Fibroblast of gingiva (primary cell): ENCODE measurements around the gene PPARA.
"Not testable (repeated sequence)": the region's sequence is repeated elsewhere in the genome, so short reads cannot be mapped to it uniquely, and the experiment has no call there.

Experiments
- DNase-seq: peaks from one replicate; pipeline ENCODE4 v3.0.0-alpha.2; 2011; ENCODE audit warnings: low read depth

The PPARA gene

GRCh38 chr22:46169628-46170027 lies 19.3 kb downstream of the PPARA start:
- no peak for DNase-seq

GRCh38 chr22:46171940-46172339 lies 21.6 kb downstream of the PPARA start:
- peak; percentile 83 for DNase-seq

DNA sequence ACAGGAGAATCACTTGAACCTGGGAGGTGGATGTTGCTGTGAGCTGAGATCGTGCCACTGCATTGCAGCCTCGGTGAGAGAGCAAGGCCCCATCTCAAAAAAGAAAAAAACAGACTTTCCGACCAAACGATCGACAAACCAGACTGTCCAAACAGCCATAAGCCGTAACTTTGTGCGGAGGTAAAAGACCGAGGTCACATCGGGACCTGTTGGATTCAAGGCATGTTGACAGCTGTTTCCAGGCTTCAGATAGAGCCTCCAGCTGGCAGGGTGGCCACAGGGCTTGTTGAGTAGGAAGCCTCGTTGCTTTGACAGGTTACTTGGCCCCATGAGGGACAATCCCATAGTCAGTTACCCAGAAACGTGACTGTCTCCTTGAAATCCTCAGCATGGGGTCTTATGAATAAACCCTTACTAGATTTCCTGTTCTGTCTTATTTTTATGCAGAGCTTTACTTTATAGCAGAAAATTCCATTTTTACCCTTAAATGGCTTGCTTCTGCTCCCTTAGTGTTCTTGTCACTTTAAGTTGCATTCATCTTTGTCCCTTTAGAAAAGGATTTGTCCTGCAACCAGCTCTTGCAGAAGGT lies 22.3 kb downstream of the PPARA start:
- DNase-seq = no peak

DNA sequence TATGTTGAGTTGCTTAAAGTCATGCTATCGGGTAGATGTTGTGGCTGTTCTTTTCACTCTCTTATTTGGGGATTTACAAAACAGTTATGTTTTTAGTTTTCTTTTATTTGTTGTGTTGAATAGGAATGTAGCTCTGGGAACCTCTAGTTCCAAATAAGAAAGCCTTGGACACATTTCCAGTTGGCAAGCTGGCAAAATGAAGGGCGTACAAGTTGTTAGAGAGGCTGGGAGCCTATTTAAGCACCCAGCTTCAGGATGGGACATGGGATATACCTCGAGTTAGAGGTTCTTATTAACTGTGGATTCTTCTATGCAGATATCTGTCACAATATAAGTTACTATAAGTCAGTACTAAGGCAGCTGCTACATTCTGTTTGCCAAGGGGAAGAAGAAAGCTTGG lies 22.8 kb downstream of the PPARA start:
- DNase-seq = peak; percentile 27

DNA sequence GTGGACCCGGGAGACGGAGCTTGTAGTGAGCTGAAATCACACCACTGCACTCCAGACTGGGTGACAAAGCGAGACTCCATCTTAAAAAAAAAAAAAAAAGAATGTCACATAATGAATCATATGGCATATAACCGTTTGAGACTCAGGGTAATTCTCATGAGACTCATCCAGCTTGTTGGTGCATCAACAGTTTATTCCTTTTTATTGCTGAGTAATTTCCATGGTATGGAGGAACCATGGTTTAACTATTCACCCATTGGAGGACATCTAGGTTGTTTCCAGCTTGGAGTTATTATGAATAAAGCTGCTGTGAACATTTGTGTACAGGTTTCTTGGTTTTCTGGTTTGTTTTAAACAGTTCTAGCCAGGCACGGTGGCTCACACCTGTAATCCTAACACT lies 25.3 kb downstream of the PPARA start:
- peak; percentile 57 for DNase-seq

GRCh38 chr22:46176508-46177003 lies 26.2 kb downstream of the PPARA start:
- no peak for DNase-seq

GRCh38 chr22:46178755-46179505 lies 28.6 kb downstream of the PPARA start:
- DNase-seq = no peak

DNA sequence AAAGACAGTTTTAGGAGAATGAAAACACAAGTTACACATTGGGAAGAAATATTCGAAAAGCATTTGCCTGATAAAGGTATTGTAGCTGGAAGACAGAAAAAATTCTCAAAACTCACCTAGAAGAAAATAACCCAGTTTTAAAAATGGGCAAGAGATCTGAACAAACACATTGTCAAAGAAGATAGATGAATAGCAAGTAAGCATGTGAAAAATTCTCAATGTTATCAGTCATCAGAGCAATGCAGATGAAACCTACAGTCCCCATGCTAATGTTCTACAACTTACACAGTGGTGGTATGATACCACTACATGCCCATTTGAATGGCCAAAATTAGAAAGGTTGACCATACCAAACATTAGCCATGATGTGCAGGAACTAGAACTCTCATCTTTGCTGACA lies 29.4 kb downstream of the PPARA start:
- no peak for DNase-seq

DNA sequence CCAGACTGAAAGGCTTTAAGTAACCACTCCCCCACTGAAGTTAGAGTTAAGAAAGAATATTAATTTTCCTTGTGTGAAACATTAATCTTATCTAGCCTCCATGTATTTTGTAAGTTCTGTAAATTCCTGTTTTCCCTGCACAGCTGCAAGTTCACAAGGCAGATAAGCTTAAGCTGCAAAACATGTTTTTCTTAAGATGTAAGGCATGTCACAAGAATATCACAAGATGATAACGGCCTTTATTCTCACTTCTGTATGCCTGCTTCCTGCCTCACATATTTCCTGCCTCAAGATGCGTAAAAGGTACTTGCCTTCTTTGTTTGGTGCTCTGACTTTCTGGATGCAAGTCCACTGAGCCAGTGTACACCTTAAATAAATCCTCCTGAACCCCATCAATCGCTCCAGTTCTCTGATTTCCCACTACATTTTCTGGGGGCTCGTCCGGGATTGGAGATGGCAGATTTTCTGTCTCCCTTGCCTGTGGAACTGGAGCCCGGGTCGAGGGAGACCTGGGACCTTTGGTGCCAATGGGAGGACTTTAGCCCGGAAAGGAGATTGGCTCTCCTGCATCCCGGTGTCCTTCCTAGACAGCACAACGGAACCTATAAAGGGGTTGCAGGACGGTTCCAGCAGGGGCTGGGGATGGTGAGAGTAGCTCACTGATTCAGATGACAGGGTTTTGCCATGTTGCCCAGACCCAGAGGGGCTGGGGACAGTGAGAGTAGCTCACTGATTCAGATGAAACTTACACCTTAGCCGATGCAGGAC lies 30.2 kb downstream of the PPARA start:
- no peak for DNase-seq

DNA sequence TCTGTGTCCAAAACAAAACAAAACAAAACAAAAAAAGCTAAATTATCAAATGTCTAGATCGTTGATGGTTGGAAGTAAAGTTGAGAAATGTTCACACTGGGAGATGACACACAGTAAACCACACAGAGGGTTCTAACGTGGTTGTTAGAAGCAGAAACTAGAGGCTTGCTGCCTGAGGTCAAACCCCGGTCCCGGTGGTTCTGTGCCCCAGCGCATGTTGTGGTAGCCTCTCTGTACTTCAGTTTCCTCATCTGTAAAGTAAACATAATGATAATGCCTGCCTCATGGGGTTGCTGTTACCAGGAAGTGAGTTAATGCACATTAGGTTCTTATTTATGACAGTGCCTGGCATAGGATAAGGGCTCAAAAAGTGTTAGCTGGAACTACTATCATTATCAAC lies 33.4 kb downstream of the PPARA start:
- no peak for DNase-seq

DNA sequence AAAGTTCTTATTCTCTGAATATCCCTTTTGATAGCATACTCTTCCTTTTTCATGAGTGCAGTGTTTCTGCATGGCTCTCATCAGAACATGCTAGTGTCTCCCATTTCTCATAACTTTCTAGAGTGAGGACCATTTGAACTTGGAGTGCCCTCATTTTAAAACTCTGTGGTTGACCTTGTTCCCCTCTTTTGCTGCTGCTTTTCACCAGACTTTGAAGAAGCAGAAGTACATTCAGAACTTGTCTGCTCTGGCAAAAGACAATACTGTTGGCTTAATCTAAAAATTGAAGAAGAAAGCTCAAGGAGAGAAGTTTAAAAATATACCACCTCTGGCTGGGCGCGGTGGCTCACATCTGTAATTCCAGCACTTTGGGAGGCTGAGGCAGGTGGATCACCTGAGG lies 35.0 kb downstream of the PPARA start:
- DNase-seq = no peak

GRCh38 chr22:46187862-46188261 lies 37.5 kb downstream of the PPARA start:
- DNase-seq = no peak

DNA sequence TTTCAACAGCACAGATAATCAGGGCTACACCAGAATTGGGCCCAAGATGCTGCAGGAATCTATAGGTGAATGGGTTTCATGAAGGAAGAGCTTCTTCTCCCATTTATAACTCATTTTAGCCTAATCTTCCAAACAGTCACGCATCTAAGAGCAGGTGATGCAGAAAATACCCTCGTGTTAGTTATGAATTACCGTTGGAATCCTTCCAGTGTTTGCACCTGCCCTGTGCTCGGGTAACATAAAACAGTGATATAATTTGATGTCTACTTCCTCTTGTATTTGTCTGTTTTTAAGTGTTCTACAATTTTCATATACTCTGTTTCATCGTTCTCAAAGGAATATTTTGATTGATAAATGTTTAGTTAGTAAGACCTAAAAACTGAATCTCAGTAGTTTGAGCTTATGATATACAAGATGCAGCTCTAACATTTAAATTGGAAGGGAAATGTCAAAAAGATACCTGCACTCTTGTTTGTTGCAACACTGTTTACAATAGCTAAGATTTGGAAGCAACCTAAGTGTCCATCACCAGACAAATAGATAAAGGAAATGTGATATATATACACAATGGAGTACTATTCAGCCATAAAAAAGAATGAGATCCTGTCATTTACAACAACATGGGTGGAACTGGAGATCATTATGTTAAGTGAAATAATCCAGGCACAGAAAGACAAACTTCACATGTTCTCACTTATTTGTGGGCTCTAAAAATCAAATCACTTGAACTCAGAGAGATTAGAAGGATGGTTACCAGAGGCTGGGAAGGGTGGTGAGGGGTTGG lies 42.1 kb downstream of the PPARA start:
- no peak for DNase-seq

GRCh38 chr22:46193898-46194310 lies 43.6 kb downstream of the PPARA start:
- DNase-seq = peak; percentile 33

- DNase-seq = peak; percentile 45
Measured at GRCh38 chr22:46195487-46196165, 45.3 kb downstream of the PPARA start.

DNA sequence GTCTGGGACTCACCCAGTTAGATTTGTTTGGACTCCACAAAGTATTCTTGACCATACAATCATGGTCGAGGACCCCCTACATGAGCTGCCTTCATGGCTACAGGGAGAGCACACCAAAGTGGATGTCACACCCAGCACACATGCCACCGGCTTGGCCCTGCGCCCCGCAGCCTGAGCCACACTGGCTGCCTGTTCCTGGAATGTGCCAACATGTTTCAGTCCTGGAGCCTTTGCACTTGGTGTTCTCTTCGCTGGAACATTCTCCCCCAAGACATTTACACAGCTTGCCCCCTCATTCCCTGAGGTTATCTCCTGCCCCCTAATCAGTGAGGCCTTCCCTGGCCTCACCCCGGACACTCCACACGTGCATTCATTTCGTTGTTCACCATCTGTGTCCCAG lies 46.0 kb downstream of the PPARA start:
- DNase-seq = no peak

GRCh38 chr22:46198274-46198673 lies 47.9 kb downstream of the PPARA start:
- no peak for DNase-seq

DNA sequence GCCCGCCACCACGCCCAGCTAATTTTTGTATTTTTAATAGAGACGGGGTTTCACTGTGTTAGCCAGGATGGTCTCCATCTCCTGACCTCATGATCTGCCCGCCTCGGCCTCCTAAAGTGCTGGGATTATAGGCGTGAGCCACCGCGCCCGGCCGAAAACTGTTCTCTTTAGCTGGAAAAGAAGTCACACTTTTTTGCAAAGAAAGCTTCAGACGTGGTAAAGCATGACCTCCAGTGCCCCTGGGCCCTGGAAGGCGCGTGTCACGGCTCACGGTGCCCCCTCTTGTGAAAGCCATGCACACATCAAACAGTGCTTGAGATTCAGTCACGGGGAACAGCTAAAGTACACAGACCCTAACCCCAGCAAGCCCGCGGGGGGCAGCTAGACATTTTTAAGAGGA lies 48.5 kb downstream of the PPARA start:
- not testable (repeated sequence) for DNase-seq

GRCh38 chr22:46201059-46201757 lies 50.9 kb downstream of the PPARA start:
- DNase-seq = no peak

DNA sequence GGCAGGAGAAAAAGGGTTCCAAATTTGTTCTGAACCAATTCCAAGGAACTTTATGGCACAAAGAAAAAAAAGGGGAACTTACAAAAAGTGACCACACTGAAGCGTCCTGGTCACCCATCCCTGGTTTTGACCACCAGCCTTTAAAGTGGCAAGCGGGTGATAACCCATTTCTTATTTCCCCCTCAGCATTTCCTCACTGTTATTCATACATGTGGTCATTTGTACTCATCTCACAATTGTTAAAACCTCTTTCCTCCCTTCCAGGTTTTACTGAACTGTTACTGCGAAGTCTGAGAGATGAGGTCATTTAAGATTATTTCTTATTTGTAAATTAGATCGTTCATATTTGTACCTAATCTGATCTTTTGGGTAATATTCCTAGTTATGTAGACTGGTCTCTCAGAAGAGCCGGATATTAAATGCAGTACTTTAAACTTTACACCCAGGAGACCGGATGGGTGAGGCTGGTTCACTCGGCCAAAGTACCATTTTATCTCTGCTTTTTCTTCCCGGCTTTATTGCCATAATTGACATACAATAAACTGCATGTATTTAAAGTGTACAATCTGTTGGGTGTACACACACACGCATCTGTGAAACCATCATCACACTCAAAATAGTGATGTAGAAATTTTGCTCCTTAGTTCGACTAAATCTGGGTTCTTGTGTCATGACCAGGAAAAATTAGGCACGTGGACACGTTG lies 52.7 kb downstream of the PPARA start:
- DNase-seq = no peak
